Mucosa of stomach (tissue), 1 donor: ENCODE results near the gene DUSP23.

Experiments
- H3K27me3 ChIP-seq: one replicate; pipeline ENCODE4 v1.7.0; 2013; ENCODE audit warnings: mild to moderate bottlenecking, low read length; ENCODE audit not compliant: control insufficient read depth, insufficient read depth
- H3K36me3 ChIP-seq: one replicate; pipeline ENCODE4 v1.7.0; 2013; ENCODE audit warnings: low read length; ENCODE audit not compliant: control insufficient read depth, insufficient read depth
- H3K4me1 ChIP-seq: one replicate; pipeline ENCODE4 v1.7.0; 2013; ENCODE audit warnings: mild to moderate bottlenecking, low read length; ENCODE audit not compliant: control insufficient read depth, insufficient read depth
- H3K4me3 ChIP-seq: one replicate; pipeline ENCODE4 v1.7.0; 2013; ENCODE audit warnings: low read length
- H3K9ac ChIP-seq: one replicate; pipeline ENCODE4 v1.7.0; 2013; ENCODE audit warnings: mild to moderate bottlenecking, low read length, moderate library complexity
- H3K9me3 ChIP-seq: one replicate; pipeline ENCODE4 v1.7.0; 2013; ENCODE audit warnings: mild to moderate bottlenecking, low read length, moderate library complexity; ENCODE audit not compliant: control insufficient read depth
- donor health status: Pancreatic carcinoma.

Gene DUSP23

DNA sequence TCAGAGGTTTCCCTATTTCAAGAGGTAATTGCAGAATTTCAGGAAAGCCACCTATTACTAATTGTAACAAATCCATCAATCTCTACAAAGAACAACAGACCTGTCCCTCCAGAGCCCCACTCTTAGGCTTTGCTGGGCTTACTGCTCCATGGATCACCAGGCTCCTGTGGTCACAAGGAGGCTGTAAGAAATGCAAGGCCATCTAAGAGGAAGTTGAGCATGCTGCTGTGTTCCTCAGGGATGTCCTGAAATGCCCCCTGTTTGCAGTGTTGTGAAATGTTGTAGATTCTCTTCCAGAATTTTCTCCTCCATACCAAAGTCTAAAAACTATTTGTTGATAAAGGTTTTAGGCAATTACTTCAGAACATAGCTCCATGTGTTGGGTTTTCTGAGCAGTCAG is 24.4 kb upstream of the DUSP23 start:
- no peaks in the 10 kb centered on the region for H3K36me3 ChIP-seq

GRCh38 chr1:159763686-159764085 is 17.1 kb upstream of the DUSP23 start:
- H3K36me3 ChIP-seq: no peaks in the 10 kb centered on the region
- no peak overlapping the region for H3K4me3 ChIP-seq
- H3K9ac ChIP-seq: no peak overlapping the region
- no peaks in the 10 kb centered on the region for H3K27me3 ChIP-seq
- no peaks in the 10 kb centered on the region for H3K4me1 ChIP-seq
- no peaks in the 10 kb centered on the region for H3K9me3 ChIP-seq

More for the DNA sequence above, 24.4 kb upstream of the DUSP23 start:
- Histone ChIP-seq H3K9me3 (no peaks in the 10 kb centered on the region), H3K4me3 (no peak overlapping the region), H3K9ac (no peak overlapping the region), H3K27me3 (no peaks in the 10 kb centered on the region), H3K4me1 (peaks cover 7% of the 10 kb centered on the region)

- Histone ChIP-seq H3K4me3 (no peak overlapping the region), H3K9me3 (no peaks in the 10 kb centered on the region), H3K36me3 (no peaks in the 10 kb centered on the region), H3K27me3 (no peaks in the 10 kb centered on the region), H3K9ac (no peak overlapping the region), H3K4me1 (no peaks in the 10 kb centered on the region)
These were observed 15.0 kb upstream of the DUSP23 start for GRCh38 chr1:159765806-159766205.

- H3K4me3 ChIP-seq: no peak overlapping the region
- no peaks in the 10 kb centered on the region for H3K4me1 ChIP-seq
- H3K27me3 ChIP-seq: no peaks in the 10 kb centered on the region
- H3K9ac ChIP-seq: no peak overlapping the region
- H3K9me3 ChIP-seq: no peaks in the 10 kb centered on the region
- no peaks in the 10 kb centered on the region for H3K36me3 ChIP-seq
These were observed 9.5 kb upstream of the DUSP23 start for GRCh38 chr1:159771127-159771895.

DNA sequence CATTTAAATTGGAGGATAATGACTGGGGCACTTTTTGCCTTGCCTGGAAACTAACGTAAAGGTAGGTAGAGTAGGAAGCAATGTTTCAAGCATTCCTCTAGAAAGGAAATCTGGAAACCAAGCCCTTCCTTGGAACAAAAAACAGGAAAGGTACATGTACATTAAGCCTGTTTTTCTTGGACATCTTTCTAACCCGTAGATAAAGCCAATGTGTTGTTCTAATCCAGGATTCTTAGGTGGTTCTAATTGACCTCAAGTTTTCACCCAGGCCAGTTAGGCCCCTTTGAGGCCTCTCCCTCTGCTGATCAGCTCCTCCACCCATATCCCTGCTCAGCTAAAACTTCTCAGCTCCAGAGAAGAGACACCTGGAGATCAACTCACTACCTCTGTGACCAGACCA is 6.3 kb upstream of the DUSP23 start:
- Histone ChIP-seq H3K4me3 (no peak overlapping the region), H3K4me1 (no peaks in the 10 kb centered on the region), H3K36me3 (no peaks in the 10 kb centered on the region), H3K9me3 (no peaks in the 10 kb centered on the region), H3K27me3 (no peaks in the 10 kb centered on the region), H3K9ac (no peak overlapping the region)

- H3K27me3 ChIP-seq: no peaks in the 10 kb centered on the region
- no peak overlapping the region for H3K9ac ChIP-seq
- H3K36me3 ChIP-seq: no peaks in the 10 kb centered on the region
- no peak overlapping the region for H3K4me3 ChIP-seq
- H3K9me3 ChIP-seq: no peaks in the 10 kb centered on the region
- H3K4me1 ChIP-seq: peaks cover 4% of the 10 kb centered on the region
These were observed 5.0 kb upstream of the DUSP23 start for GRCh38 chr1:159775716-159776115.

GRCh38 chr1:159778266-159778665 is 2.5 kb upstream of the DUSP23 start:
- no peaks in the 10 kb centered on the region for H3K27me3 ChIP-seq
- H3K9ac ChIP-seq: no peak overlapping the region
- H3K4me3 ChIP-seq: no peak overlapping the region
- no peaks in the 10 kb centered on the region for H3K36me3 ChIP-seq
- no peaks in the 10 kb centered on the region for H3K9me3 ChIP-seq
- peaks cover 12% of the 10 kb centered on the region for H3K4me1 ChIP-seq

DNA sequence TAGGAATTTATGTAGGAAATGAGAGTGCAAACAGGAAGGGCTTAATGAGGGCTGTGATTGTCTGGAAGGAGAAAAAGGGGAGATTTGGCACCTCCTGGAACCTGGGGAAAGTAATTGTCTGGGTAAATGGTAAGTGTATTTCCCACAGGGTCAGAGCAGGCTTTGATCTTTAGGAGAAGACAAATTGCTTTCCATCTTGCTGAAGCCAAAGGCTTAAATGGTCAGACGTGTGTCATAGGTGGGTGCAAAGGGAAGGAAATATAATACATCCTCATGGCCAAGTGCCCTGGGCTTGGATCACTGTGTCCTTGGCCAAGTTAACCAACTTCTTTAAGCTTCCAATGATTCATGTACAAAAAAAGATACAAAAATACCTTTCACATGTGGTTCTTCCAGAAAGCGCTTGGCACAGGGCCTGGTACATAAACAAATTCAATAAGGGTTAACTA is 1.3 kb upstream of the DUSP23 start:
- Histone ChIP-seq H3K4me3 (no peak overlapping the region), H3K36me3 (no peaks in the 10 kb centered on the region), H3K4me1 (peaks cover 12% of the 10 kb centered on the region), H3K9me3 (no peaks in the 10 kb centered on the region), H3K27me3 (no peaks in the 10 kb centered on the region), H3K9ac (no peak overlapping the region)

GRCh38 chr1:159781992-159782391 is 1.2 kb downstream of the DUSP23 start:
- Histone ChIP-seq H3K36me3 (no peaks in the 10 kb centered on the region), H3K4me1 (peaks cover 12% of the 10 kb centered on the region), H3K9ac (no peak overlapping the region), H3K4me3 (peak overlapping the region; percentile 37), H3K9me3 (no peaks in the 10 kb centered on the region), H3K27me3 (no peaks in the 10 kb centered on the region)

DNA sequence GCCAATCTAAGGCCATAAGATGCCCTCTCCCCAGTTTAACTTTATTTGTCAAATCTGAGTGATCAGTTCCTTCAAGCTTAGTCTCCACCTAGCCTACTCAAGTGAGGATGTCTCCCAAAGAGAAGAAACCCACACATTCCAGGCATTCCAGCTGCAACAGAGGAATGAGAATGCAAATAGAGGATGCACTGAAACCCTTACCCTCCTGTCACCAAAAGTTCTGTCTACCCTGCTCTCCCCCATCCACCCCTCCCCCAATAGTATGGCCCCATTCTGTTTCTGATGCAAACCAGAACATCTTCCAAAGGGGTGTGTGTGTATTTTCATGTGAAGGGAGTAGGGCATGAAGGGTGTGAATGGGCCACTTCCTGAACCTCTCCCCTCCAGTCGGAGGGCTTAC is 3.0 kb downstream of the DUSP23 start:
- H3K9ac ChIP-seq: no peak overlapping the region
- H3K4me1 ChIP-seq: peaks cover 12% of the 10 kb centered on the region
- H3K27me3 ChIP-seq: no peaks in the 10 kb centered on the region
- H3K36me3 ChIP-seq: no peaks in the 10 kb centered on the region
- H3K9me3 ChIP-seq: no peaks in the 10 kb centered on the region
- H3K4me3 ChIP-seq: no peak overlapping the region

GRCh38 chr1:159786465-159786864 is 5.7 kb downstream of the DUSP23 start:
- Histone ChIP-seq H3K4me1 (peaks cover 6% of the 10 kb centered on the region), H3K9me3 (no peaks in the 10 kb centered on the region), H3K9ac (no peak overlapping the region), H3K27me3 (no peaks in the 10 kb centered on the region), H3K4me3 (no peak overlapping the region), H3K36me3 (no peaks in the 10 kb centered on the region)

DNA sequence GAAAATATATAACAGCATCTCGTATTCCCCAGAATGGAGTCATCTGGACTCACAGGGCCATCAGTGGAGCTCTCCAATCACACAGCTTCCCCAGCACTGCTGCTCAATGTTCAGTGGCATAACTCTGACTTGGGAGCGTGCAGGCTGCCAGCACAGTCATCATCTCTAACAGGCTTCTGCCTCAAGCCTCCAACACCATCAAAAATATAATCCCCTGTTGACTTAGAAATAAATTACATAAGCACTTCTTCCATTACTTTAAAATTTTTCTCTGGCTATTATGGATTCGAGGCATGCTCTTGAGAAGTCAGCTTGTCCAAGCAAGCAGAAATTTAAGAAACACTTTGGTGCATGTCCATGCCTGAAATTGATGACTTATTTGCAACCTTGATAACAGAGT is 6.2 kb downstream of the DUSP23 start:
- H3K4me1 ChIP-seq: peaks cover 1% of the 10 kb centered on the region
- H3K27me3 ChIP-seq: no peaks in the 10 kb centered on the region
- no peaks in the 10 kb centered on the region for H3K9me3 ChIP-seq
- H3K36me3 ChIP-seq: no peaks in the 10 kb centered on the region
- H3K4me3 ChIP-seq: no peak overlapping the region
- no peak overlapping the region for H3K9ac ChIP-seq
